ENCODE results near the gene PINK1. TPM values are rescaled to one million over a fixed set of nuclear protein-coding genes. Genes with fewer than 3 reads are reported as not detected.

The PINK1 gene
- total RNA-seq, 1 donor: 43.0 TPM

DNA sequence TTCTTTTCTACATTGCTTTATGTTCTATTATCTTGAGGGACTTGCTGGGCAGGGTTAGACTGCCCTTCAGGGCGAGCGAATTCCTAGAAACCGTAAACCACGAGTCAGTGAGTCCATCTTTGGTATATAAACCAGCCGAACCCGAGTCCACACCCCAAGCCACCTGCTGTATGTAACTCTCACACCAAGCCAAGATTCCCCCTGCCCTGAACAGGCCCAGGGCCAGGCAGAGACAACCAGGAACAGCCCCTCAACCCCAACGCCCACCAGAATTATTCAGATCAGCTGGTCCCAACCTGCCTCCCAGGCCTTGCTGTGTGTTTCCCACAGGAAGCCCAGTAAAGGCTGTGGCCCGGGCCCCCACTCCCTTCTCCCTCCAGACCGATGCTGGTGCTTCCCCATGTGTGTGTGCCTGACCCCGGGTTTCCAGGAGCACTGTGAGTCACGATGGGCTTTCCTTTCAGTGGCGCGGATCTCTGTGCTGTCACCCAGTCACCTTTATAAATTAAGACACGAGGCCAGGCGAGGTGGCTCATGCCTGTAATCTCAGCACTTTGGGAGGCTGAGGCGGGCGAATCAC is 67.5 kb downstream of the PINK1 start:
- DNase-seq (ENCODE audit: low read depth): no peak
- no peak overlapping the region for H3K4me3 ChIP-seq (ENCODE audit: low read depth, low read length)
- no peak for TF ChIP-seq CTCF (IDR thresholded peaks at IDR 0.05; ENCODE audit: insufficient read depth, low read length)

Other genes with a start within 250 kb of the PINK1 start
- gene CAMK2N1, start 147.2 kb upstream of the PINK1 start, total RNA-seq (ENCODE audit: low replicate concordance): 5.2 and 28.5 TPM in 2 replicates
- gene MUL1, start 125.3 kb upstream of the PINK1 start, total RNA-seq (ENCODE audit: low replicate concordance): 23.7 and 24.4 TPM in 2 replicates
- 0.90 TPM in 1 of 2 replicates, not detected in the other for gene FAM43B, start 80.9 kb upstream of the PINK1 start, total RNA-seq (ENCODE audit: low replicate concordance)
- 0.27 TPM in 1 of 2 replicates, not detected in the other for gene CDA, start 44.4 kb upstream of the PINK1 start, total RNA-seq (ENCODE audit: low replicate concordance)
- 54.0 and 183 TPM in 2 replicates for gene DDOST, start 27.9 kb downstream of the PINK1 start, total RNA-seq (ENCODE audit: low replicate concordance)
- 0.27 and 3.0 TPM in 2 replicates for gene KIF17, start 84.5 kb downstream of the PINK1 start, total RNA-seq (ENCODE audit: low replicate concordance)
- 1.6 and 3.2 TPM in 2 replicates for gene SH2D5, start 99.2 kb downstream of the PINK1 start, total RNA-seq (ENCODE audit: low replicate concordance)
- gene HP1BP3, start 153.8 kb downstream of the PINK1 start, total RNA-seq (ENCODE audit: low replicate concordance): 215 and 395 TPM in 2 replicates

All from fibroblast of the aortic adventitia (primary cell).